Tibial nerve (tissue), 4 donors: Measurements from ENCODE around the gene RAX. TPM values are rescaled to one million over a fixed set of nuclear protein-coding genes. Genes with fewer than 3 reads are reported as not detected.

Source experiments
- DNase-seq, 2 donors: peaks; one replicate each; pipeline ENCODE4 v3.0.0-alpha.2; 2019; ENCODE audit warnings: low spot score in 2 of 2
- H3K27ac ChIP-seq, 4 donors: fragments of 200-600 bp; sonication (generic) in 3 of 4; one replicate each; pipeline ENCODE4 v1.5.1; 2017 to 2019; ENCODE audit warnings: mild to moderate bottlenecking in 1 of 4
- H3K27me3 ChIP-seq, 2 donors: fragments of 200-600 bp; sonication (generic) in 1 of 2; one replicate each; pipeline versions ENCODE4 v1.5.1 to v1.6.0; 2017 to 2019
- H3K36me3 ChIP-seq, 3 donors: fragments of 200-600 bp; sonication (generic); one replicate each; pipeline ENCODE4 v1.5.1; 2018 to 2019
- H3K4me1 ChIP-seq, 4 donors: fragments of 200-600 bp; sonication (generic) in 3 of 4; one replicate each; pipeline ENCODE4 v1.5.1; 2017 to 2019
- H3K4me3 ChIP-seq, 4 donors: fragments of 200-600 bp; sonication (generic) in 3 of 4; one replicate each; pipeline ENCODE4 v1.5.1; 2017 to 2019; ENCODE audit warnings: mild to moderate bottlenecking in 1 of 4, moderate library complexity in 1 of 4
- H3K9me3 ChIP-seq, 4 donors: fragments of 200-600 bp; sonication (generic) in 3 of 4; one replicate each; pipeline ENCODE4 v1.5.1; 2017 to 2019
- EP300 ChIP-seq, 2 donors: sonication (generic); formaldehyde crosslinking; IDR thresholded peaks; one replicate each; pipeline ENCODE4 v1.6.1; 2017; ENCODE audit warnings: antibody characterized with exemption in 2 of 2, mild to moderate bottlenecking in 1 of 2
- POLR2A ChIP-seq, 2 donors: fragments of 450-650 bp; IDR thresholded peaks; one replicate each; pipeline ENCODE4 v1.6.1; 2017; ENCODE audit warnings: antibody characterized with exemption in 2 of 2, mild to moderate bottlenecking in 2 of 2, moderate library complexity in 2 of 2
- WGBS, 2 donors: methylation state at CpG; one replicate each; pipeline ENCODE4 v1.1.5; 2018; 5-methylcytosine and 5-hydroxymethylcytosine counted together
- total RNA-seq, 4 donors: library from RNA; depleted of rRNA; stranded (reverse); fragments of >200 nt; gene quantifications; one replicate each; pipeline ENCODE4 v1.1.0, GENCODE V29; 2016
- TF ChIP-seq, protein P1 (sequence below), 5 experiments: fragments of 200-600 bp in 3 of 5; fragments of 450-650 bp in 2 of 5; sonication (generic) in 3 of 5; IDR thresholded peaks; one replicate each; pipeline ENCODE4 v1.5.1; 2016 to 2019; ENCODE audit warnings: antibody characterized with exemption in 5 of 5, mild to moderate bottlenecking in 3 of 5, moderate library complexity in 2 of 5

Gene RAX
- total RNA-seq, 4 donors from 2014 or later, result not detected

DNA sequence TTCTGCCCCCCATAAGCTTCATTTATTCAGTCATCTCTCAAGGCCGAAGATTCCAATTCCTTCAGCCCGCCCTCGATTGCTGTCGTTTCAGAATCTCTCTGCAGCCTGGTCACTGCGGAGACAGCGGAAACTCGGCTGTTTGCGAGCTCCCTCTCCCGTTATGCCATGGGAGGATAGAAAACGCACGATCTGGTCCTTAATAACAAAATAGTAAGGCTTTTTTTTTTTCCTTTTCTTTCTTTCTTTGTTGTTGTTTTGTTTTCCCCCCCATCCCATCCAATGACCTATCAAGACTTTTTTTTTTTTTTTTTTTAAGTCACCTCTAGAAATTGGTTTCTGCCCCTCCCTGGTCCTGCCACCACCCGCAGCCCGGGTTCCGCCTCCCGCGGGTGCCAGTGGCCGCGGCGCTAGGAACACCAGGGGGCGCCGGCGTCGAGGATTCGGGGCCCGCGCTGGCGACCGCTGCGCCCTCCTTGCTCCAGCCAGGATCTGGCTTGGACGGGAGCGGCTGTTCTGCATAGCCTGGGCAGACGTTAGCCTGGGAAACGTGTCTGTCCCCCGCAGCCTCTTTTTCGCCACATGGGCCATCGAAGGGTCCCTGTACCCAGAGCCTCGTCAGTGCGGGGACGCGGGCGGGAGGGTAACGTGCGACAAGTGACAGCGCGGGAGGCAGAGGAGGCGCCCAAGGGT lies 35.1 kb upstream of the RAX start:
- Histone ChIP-seq H3K36me3 (no peaks in the 10 kb centered on the region), H3K27ac (no peak overlapping the region), H3K9me3 (no peaks in the 10 kb centered on the region), H3K4me1 (peaks cover 0 to 12% (median 0%) of the 10 kb centered on the region in 4 donors), H3K4me3 (peak overlapping the region in 2 of 4 donors; percentile 25 to 38), H3K27me3 (peaks cover 0 to 25% of the 10 kb centered on the region in 2 donors)
- DNase-seq, result peak; percentile 51 to 66
- 2 to 4% methylated on average over 45 to 46 of the region's 46 CpGs for WGBS, 2 donors
- no peak for TF ChIP-seq EP300 (IDR thresholded peaks at IDR 0.05)
- TF ChIP-seq, protein P1, sequence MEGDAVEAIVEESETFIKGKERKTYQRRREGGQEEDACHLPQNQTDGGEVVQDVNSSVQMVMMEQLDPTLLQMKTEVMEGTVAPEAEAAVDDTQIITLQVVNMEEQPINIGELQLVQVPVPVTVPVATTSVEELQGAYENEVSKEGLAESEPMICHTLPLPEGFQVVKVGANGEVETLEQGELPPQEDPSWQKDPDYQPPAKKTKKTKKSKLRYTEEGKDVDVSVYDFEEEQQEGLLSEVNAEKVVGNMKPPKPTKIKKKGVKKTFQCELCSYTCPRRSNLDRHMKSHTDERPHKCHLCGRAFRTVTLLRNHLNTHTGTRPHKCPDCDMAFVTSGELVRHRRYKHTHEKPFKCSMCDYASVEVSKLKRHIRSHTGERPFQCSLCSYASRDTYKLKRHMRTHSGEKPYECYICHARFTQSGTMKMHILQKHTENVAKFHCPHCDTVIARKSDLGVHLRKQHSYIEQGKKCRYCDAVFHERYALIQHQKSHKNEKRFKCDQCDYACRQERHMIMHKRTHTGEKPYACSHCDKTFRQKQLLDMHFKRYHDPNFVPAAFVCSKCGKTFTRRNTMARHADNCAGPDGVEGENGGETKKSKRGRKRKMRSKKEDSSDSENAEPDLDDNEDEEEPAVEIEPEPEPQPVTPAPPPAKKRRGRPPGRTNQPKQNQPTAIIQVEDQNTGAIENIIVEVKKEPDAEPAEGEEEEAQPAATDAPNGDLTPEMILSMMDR (IDR thresholded peaks at IDR 0.05), result peak; percentile 73 to 80 (median 79)

GRCh38 chr18:59306640-59307039 lies 33.4 kb upstream of the RAX start:
- no peak overlapping the region for H3K27ac ChIP-seq
- no peaks in the 10 kb centered on the region for H3K9me3 ChIP-seq
- TF ChIP-seq EP300 (IDR thresholded peaks at IDR 0.05), result no peak
- no peak for TF ChIP-seq POLR2A (IDR thresholded peaks at IDR 0.05)
- TF ChIP-seq, protein P1 (IDR thresholded peaks at IDR 0.05), result no peak
- DNase-seq, result no peak
- 81 to 86% methylated on average over 6 of the region's 6 CpGs for WGBS, 2 donors
- H3K36me3 ChIP-seq, result no peaks in the 10 kb centered on the region
- H3K4me1 ChIP-seq, result peaks cover 0 to 12% (median 0%) of the 10 kb centered on the region in 4 donors
- H3K27me3 ChIP-seq, result peaks cover 0 to 25% of the 10 kb centered on the region in 2 donors
- no peak overlapping the region for H3K4me3 ChIP-seq

GRCh38 chr18:59305295-59305694 lies 32.0 kb upstream of the RAX start:
- Histone ChIP-seq H3K4me1 (peaks cover 0 to 12% (median 0%) of the 10 kb centered on the region in 4 donors), H3K9me3 (no peaks in the 10 kb centered on the region), H3K4me3 (no peak overlapping the region), H3K27me3 (peaks cover 0 to 25% of the 10 kb centered on the region in 2 donors), H3K36me3 (no peaks in the 10 kb centered on the region), H3K27ac (no peak overlapping the region)
- DNase-seq, result no peak
- 75 to 79% methylated on average over 4 of the region's 4 CpGs for WGBS, 2 donors
- TF ChIP-seq EP300 (IDR thresholded peaks at IDR 0.05), result no peak
- TF ChIP-seq POLR2A (IDR thresholded peaks at IDR 0.05), result no peak
- TF ChIP-seq, protein P1 (IDR thresholded peaks at IDR 0.05), result no peak

- H3K36me3 ChIP-seq, result no peaks in the 10 kb centered on the region
- DNase-seq, result no peak
- WGBS, 2 donors, result 78 to 83% methylated on average over 9 of the region's 9 CpGs
- H3K27ac ChIP-seq, result no peak overlapping the region
- H3K9me3 ChIP-seq, result no peaks in the 10 kb centered on the region
- peaks cover 0 to 8% (median 0%) of the 10 kb centered on the region in 4 donors for H3K4me1 ChIP-seq
- TF ChIP-seq EP300 (IDR thresholded peaks at IDR 0.05) (no peak), POLR2A (IDR thresholded peaks at IDR 0.05) (no peak)
- TF ChIP-seq, protein P1 (IDR thresholded peaks at IDR 0.05), result no peak
- no peak overlapping the region for H3K4me3 ChIP-seq
- H3K27me3 ChIP-seq, result peaks cover 0 to 15% of the 10 kb centered on the region in 2 donors
Measured at GRCh38 chr18:59303656-59304195, 30.5 kb upstream of the RAX start.

DNA sequence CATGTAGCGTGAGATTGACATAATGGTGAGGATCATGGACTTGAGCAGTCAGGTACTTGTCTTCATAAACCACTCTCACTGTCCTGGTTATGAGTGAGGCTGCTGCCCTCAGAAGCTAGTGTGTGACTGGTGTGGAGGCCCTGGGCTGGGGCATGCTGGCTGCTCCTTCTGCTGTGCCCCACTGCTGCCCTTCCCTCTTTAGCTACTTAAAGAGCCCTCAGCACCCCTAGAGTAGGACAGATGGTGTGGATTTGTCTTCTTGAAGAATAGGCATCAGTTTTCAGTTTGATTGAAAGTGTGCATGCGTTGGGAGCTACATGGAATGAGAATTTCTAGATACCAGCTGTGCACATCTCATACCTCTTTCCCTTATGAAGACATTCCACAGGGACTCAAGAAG lies 29.8 kb upstream of the RAX start:
- peaks cover 0 to 10% of the 10 kb centered on the region in 2 donors for H3K27me3 ChIP-seq
- no peak overlapping the region for H3K4me3 ChIP-seq
- H3K36me3 ChIP-seq, result no peaks in the 10 kb centered on the region
- 75 to 90% methylated on average over 2 of the region's 2 CpGs for WGBS, 2 donors
- peaks cover 0 to 1% (median 0%) of the 10 kb centered on the region in 4 donors for H3K4me1 ChIP-seq
- H3K27ac ChIP-seq, result no peak overlapping the region
- no peak for TF ChIP-seq POLR2A (IDR thresholded peaks at IDR 0.05)
- TF ChIP-seq, protein P1 (IDR thresholded peaks at IDR 0.05), result no peak
- TF ChIP-seq EP300 (IDR thresholded peaks at IDR 0.05), result no peak
- H3K9me3 ChIP-seq, result no peaks in the 10 kb centered on the region
- no peak for DNase-seq
